IMR-90 (cell line): Measurements from ENCODE around the gene WASF3. TPM values are rescaled to one million over a fixed set of nuclear protein-coding genes. Genes with fewer than 3 reads are reported as not detected.

ENCODE experiments used
- ATAC-seq: fragments of 200-7000 bp; cut with Tn5 transposase; 2 replicates; pipeline ENCODE4 v1.9.1; 2020; ENCODE audit warnings: low read depth, mild to moderate bottlenecking, moderate library complexity
- BruUV-seq: library from RNA; stranded (reverse); fragments of 400-500 nt; replicated peaks from 2 replicates; lab custom pipeline; 2021; lab: Mats Ljungman, UMichigan
- CTCF ChIA-PET: fragments of 300-600 bp; formaldehyde crosslinking; extraction: SDS; loops from one replicate; lab custom pipeline; 2021; ENCODE audit warnings: antibody characterized with exemption; lab: Yijun Ruan, JAX
- POLR2A ChIA-PET: fragments of 300-600 bp; sonication (Branson Sonifier 250); formaldehyde crosslinking; loops from one replicate; lab custom pipeline; 2022; ENCODE audit warnings: antibody characterized with exemption; ENCODE audit not compliant: unreplicated experiment; lab: Charles Lee
- DNase-seq: peaks from one replicate; pipeline ENCODE4 v3.0.0; 2013
- H2AFZ ChIP-seq: replicated peaks from 2 replicates; pipeline ENCODE3; 2013; ENCODE audit warnings: low read length, mild to moderate bottlenecking; ENCODE audit not compliant: poor library complexity
- H2AK5ac ChIP-seq: 2 replicates; pipeline ENCODE4 v1.6.1; 2013; ENCODE audit warnings: low read depth, low read length, inconsistent platforms
- H2AK9ac ChIP-seq: replicated peaks from 2 replicates; pipeline ENCODE3; 2013; ENCODE audit warnings: mild to moderate bottlenecking, low read depth, low read length, moderate library complexity; ENCODE audit not compliant: poor library complexity
- H2BK120ac ChIP-seq: 2 replicates; pipeline ENCODE4 v1.6.1; 2013; ENCODE audit warnings: low read depth, low read length, inconsistent platforms
- H2BK15ac ChIP-seq: 3 replicates; pipeline ENCODE4 v1.6.1; 2013; ENCODE audit warnings: low read depth, low read length, inconsistent platforms
- H2BK20ac ChIP-seq: 2 replicates; pipeline ENCODE4 v1.6.1; 2013; ENCODE audit warnings: low read depth, mild to moderate bottlenecking, inconsistent platforms, low read length, moderate library complexity
- H2BK5ac ChIP-seq: 2 replicates; pipeline ENCODE4 v1.6.1; 2013; ENCODE audit warnings: mild to moderate bottlenecking, low read depth, low read length, inconsistent platforms; ENCODE audit not compliant: poor library complexity, severe bottlenecking
- H3K14ac ChIP-seq: replicated peaks from 2 replicates; pipeline ENCODE4 v1.6.1; 2013; ENCODE audit warnings: low read depth, low read length, inconsistent platforms
- H3K18ac ChIP-seq: 2 replicates; pipeline ENCODE4 v1.6.1; 2013; ENCODE audit warnings: low read depth, low read length, control low read depth
- H3K23ac ChIP-seq: 2 replicates; pipeline ENCODE4 v1.6.1; 2013; ENCODE audit warnings: low read depth, low read length, inconsistent platforms
- H3K27ac ChIP-seq: 2 replicates; pipeline ENCODE4 v1.5.1; 2013; ENCODE audit warnings: mild to moderate bottlenecking, control low read depth, low read length; ENCODE audit not compliant: insufficient read depth
- H3K27me3 ChIP-seq: 2 replicates; pipeline ENCODE4 v1.6.1; 2013; ENCODE audit warnings: low read length; ENCODE audit not compliant: control insufficient read depth, insufficient read depth
- H3K36me3 ChIP-seq: 2 replicates; pipeline ENCODE4 v1.6.1; 2013; ENCODE audit warnings: low read length, mixed read lengths; ENCODE audit not compliant: control insufficient read depth, insufficient read depth
- H3K4ac ChIP-seq: 2 replicates; pipeline ENCODE4 v1.6.1; 2013; ENCODE audit warnings: low read depth, low read length, inconsistent platforms
- H3K4me1 ChIP-seq: 2 replicates; pipeline ENCODE4 v1.6.1; 2013; ENCODE audit warnings: low read length, mixed read lengths; ENCODE audit not compliant: control insufficient read depth, insufficient read depth
- H3K4me2 ChIP-seq: 2 replicates; pipeline ENCODE4 v1.6.1; 2013; ENCODE audit warnings: low read depth, mild to moderate bottlenecking, control low read depth, low read length, moderate library complexity
- H3K4me3 ChIP-seq: 2 replicates; pipeline ENCODE4 v1.5.1; 2013; ENCODE audit warnings: low read depth, mild to moderate bottlenecking, control low read depth, low read length, moderate library complexity; ENCODE audit not compliant: insufficient read depth
- H3K56ac ChIP-seq: 2 replicates; pipeline ENCODE4 v1.6.1; 2013; ENCODE audit warnings: low read length, inconsistent platforms; ENCODE audit not compliant: insufficient read depth; ENCODE audit errors: extremely low read depth
- H3K79me1 ChIP-seq, 2 experiments: 2 replicates each; pipeline ENCODE4 v1.6.1; 2013; ENCODE audit warnings: low read length in 2 of 2, inconsistent platforms in 1 of 2, low read depth in 1 of 2
- H3K9ac ChIP-seq: 2 replicates; pipeline ENCODE4 v1.6.1; 2013; ENCODE audit warnings: low read depth, low read length, control low read depth
- H3K9me1 ChIP-seq: 2 replicates; pipeline ENCODE4 v1.6.1; 2013; ENCODE audit warnings: low read length, inconsistent platforms; ENCODE audit not compliant: insufficient read depth
- H3K9me3 ChIP-seq: 2 replicates; pipeline ENCODE4 v1.6.1; 2013; ENCODE audit warnings: low read length; ENCODE audit not compliant: control insufficient read depth, insufficient read depth
- H4K20me1 ChIP-seq: 2 replicates; pipeline ENCODE4 v1.6.1; 2013; ENCODE audit warnings: low read length, inconsistent platforms; ENCODE audit not compliant: insufficient read depth
- H4K5ac ChIP-seq: 2 replicates; pipeline ENCODE4 v1.6.1; 2013; ENCODE audit warnings: mild to moderate bottlenecking, low read depth, low read length, control low read depth
- H4K8ac ChIP-seq, 2 experiments: 2 replicates each; pipeline ENCODE4 v1.6.1; 2013; ENCODE audit warnings: low read depth in 2 of 2, low read length in 2 of 2, control low read depth in 1 of 2, inconsistent platforms in 1 of 2
- H4K91ac ChIP-seq: 2 replicates; pipeline ENCODE4 v1.6.1; 2013; ENCODE audit warnings: low read depth, low read length, inconsistent platforms; ENCODE audit not compliant: insufficient read depth
- CHD1 ChIP-seq: IDR thresholded peaks from 2 replicates; pipeline ENCODE4 v1.6.1; 2012; ENCODE audit warnings: low read depth, low read length, improper control_type of control experiment
- FOS ChIP-seq: fragments of 150-350 bp; IDR thresholded peaks from 2 replicates; pipeline ENCODE4 v1.6.1; 2016; ENCODE audit warnings: low read depth, low read length
- MAZ ChIP-seq: IDR thresholded peaks from 2 replicates; pipeline ENCODE4 v1.6.1; 2012; ENCODE audit warnings: low read depth, mild to moderate bottlenecking, low read length, improper control_type of control experiment, moderate library complexity, borderline replicate concordance
- WGBS, 2 experiments: methylation state at CpG; one replicate each; pipeline versions ENCODE4 v1.1.5 to v1.1.7; 2013; ENCODE audit warnings: missing lambda C conversion rate in 2 of 2; ENCODE audit not compliant: insufficient read length in 1 of 2; ENCODE audit errors: extremely low coverage in 2 of 2; 5-methylcytosine and 5-hydroxymethylcytosine counted together
- dilution Hi-C: fragments of 300-500 bp; cut with HindIII; formaldehyde crosslinking; loops from one replicate; pipeline ENCODE4 v1.14.3; 2018; ENCODE audit warnings: low sequenced_read_pairs; ENCODE audit not compliant: unreplicated experiment
- in situ Hi-C: fragments of 300-500 bp; cut with MboI; formaldehyde crosslinking; loops from 3 replicates; pipeline ENCODE4 v1.14.3; 2019; ENCODE audit warnings: low sequenced_read_pairs, inconsistent platforms, mixed read lengths
- intact Hi-C: fragments of 100-400 bp; cut with micrococcal nuclease; formaldehyde crosslinking; loops from 2 replicates; pipeline ENCODE4 v1.10.0; 2022
- polyA plus RNA-seq, 3 experiments: library from polyadenylated mRNA; depleted of rRNA; stranded (reverse); fragments of >200 nt; gene quantifications; 2 replicates each; pipeline ENCODE4 v1.2.3, GENCODE V29; 2012; ENCODE audit warnings: low replicate concordance in 1 of 3
- total RNA-seq: library from RNA; depleted of rRNA; stranded (reverse); fragments of >200 nt; gene quantifications from 2 replicates; pipeline ENCODE4 v1.2.3, GENCODE V29; 2012

The WASF3 gene
- total and polyA plus RNA-seq, 2 of the 4 experiments (the other 2 are of a cell fraction), result 4.3 to 11.4 TPM

- ATAC-seq, result no peak
- no peak for TF ChIP-seq FOS
- TF ChIP-seq CHD1, result no peak
- TF ChIP-seq MAZ, result no peak
- Histone ChIP-seq H4K91ac (no peak overlapping the region), H3K9me3 (no peaks in the 10 kb centered on the region), H3K4ac (no peak overlapping the region), H2BK120ac (no peak overlapping the region), H2BK15ac (no peak overlapping the region), H4K8ac (no peak overlapping the region), H2AK9ac (no peak overlapping the region), H3K18ac (no peak overlapping the region), H2AFZ (no peak overlapping the region), H3K14ac (no peak overlapping the region), H4K5ac (no peak overlapping the region), H3K9ac (no peak overlapping the region), H3K23ac (no peak overlapping the region), H3K4me1 (no peaks in the 10 kb centered on the region), H3K9me1 (no peaks in the 10 kb centered on the region), H3K4me3 (no peak overlapping the region), H2BK20ac (no peak overlapping the region), H3K4me2 (no peak overlapping the region), H3K27ac (no peak overlapping the region), H3K36me3 (no peaks in the 10 kb centered on the region), H2AK5ac (no peak overlapping the region), H2BK5ac (no peak overlapping the region), H3K79me1 (no peaks in the 10 kb centered on the region), H3K56ac (no peak overlapping the region), H3K27me3 (peaks cover 10% of the 10 kb centered on the region), H4K20me1 (no peaks in the 10 kb centered on the region)
- in situ Hi-C loops (loop anchor here (10.0 kb wide), 1 partner anchor 197 kb away; no protein-coding TSS in a partner anchor), intact Hi-C loops (no loop called here), dilution Hi-C loops (no loop called here)
- no CpG with 5 or more reads among the region's 8 CpGs for WGBS, 2 experiments
- ChIA-PET CTCF (no interaction called here), POLR2A (no interaction called here)
- BruUV-seq, result no TSS peak
- no peak for DNase-seq
Measured at GRCh38 chr13:26718146-26718545, 160.7 kb downstream of the WASF3 start.
